Putamen (tissue), 1 donor: ENCODE measurements around the gene KAT6B.
"Not testable (repeated sequence)": the region's sequence is repeated elsewhere in the genome, so short reads cannot be mapped to it uniquely, and the experiment has no call there.

Source experiments
- DNase-seq: peaks from one replicate; pipeline ENCODE4 v3.0.0-alpha.2; 2016; ENCODE audit warnings: low spot score

KAT6B gene

GRCh38 chr10:74859546-74859945, 33.1 kb downstream of the KAT6B start:
- no peak for DNase-seq

DNA sequence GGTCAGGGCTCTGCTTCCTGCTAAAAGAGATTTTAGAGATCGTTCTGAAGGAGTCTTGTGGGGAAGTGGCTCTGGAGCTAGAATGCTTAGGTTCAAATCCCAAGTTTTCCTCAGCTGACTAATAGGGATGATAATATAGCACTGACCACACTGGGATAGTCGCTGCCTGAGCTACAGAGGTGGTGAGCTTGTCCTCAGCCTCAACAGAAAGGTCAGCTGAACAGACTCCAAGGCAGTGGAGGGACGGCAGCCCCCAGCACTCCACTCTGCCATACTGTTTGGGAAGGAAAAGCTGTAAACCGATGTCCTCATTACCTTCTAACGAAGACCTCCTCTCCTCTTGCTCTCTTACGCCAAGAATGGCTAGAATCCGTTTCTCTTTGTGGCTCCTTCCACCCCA, 36.2 kb downstream of the KAT6B start:
- no peak for DNase-seq

DNA sequence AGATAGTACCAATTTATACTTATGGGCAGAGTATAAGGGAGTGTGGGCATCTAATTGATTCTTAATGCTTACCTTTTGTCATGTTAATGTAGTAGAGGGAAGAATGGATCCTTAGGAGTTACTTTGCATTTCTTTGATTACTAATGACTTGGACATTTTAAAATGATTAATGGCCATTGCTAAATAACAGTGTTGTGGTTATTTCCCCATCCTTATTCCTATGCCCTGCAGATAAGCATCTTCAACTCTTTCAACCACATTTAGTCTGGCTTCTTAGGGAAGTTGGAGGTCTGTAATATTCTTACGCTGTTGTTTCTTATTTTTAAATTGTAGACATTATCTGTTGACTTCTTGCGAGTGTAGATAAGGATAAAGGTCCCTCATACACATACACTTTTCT, 37.2 kb downstream of the KAT6B start:
- DNase-seq: no peak

DNA sequence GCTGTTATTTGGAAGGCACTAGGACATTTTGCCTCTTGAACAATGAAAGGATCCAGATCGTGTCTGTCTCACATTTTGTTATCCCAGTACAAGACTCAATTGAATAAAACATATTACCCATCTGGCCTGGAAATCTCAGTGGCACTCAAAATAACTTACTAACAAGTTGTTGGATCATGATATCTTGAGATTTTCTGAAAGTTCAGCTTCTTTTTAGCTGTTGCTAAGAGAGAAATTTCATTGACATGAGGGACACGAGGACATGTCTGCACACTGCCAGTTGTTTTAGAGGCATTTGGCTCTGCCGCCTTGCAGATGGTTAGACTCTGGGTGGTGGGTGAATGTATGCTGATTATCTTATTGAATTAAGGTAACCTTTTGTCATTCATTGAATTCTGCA, 41.0 kb downstream of the KAT6B start:
- DNase-seq: no peak

- no peak for DNase-seq
Measured at GRCh38 chr10:74868392-74868977, 42.1 kb downstream of the KAT6B start.

DNA sequence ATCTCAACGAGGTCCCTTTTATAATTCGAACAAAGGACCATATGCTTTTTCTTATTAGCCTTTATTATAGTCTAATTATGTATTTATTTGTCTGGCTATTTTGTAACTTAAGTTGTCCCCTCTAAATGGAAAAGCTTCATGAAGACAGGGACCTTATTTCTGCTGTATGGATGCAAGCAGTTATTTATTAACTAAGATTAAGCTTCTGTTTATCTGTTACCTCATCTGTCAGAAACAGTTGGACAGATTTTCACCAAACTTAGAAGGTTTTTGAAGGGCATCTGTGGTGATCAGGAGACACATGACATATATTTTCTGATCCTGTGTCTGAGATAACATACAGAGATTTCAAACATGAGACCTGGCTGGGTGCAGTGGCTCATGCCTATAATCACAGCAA, 43.2 kb downstream of the KAT6B start:
- no peak for DNase-seq

- no peak for DNase-seq
Measured at GRCh38 chr10:74870191-74870590, 43.8 kb downstream of the KAT6B start.

DNA sequence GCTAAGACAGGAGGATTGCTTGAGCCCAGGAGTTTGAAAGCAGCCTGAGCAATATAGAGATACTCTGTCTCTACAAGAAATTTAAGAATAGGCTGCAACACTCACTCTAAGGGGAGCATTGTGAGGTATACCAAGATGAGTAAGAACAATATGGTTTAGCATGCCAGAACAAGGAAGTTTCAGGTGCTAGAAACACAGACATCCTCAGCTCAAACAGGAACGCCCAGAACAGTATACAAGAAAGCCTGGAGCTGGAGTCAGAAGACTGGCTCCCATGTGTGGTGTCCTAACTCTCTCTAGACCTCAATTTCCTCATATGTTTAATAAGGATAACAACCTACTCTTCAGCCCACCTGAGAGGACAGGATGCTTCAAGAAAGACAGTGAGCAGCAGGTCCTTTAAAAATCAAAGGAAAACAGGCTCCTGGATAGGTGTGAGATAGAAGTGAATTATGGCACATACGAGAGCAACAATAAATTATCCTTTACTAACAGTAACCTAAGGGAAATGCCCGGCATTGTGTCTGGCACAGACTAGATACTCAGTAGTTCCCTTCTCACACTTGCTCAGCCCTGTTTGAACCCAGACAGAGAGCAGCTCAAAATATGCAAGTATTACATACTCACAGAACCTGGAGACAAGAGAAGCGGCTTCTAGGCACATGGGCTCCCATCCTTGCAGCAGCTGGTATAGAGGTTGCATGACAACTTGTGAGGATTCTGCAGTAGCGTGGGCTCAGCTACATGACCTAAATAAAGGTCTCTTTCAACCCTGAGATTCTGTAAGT, 45.4 kb downstream of the KAT6B start:
- DNase-seq: peak; percentile 49

DNA sequence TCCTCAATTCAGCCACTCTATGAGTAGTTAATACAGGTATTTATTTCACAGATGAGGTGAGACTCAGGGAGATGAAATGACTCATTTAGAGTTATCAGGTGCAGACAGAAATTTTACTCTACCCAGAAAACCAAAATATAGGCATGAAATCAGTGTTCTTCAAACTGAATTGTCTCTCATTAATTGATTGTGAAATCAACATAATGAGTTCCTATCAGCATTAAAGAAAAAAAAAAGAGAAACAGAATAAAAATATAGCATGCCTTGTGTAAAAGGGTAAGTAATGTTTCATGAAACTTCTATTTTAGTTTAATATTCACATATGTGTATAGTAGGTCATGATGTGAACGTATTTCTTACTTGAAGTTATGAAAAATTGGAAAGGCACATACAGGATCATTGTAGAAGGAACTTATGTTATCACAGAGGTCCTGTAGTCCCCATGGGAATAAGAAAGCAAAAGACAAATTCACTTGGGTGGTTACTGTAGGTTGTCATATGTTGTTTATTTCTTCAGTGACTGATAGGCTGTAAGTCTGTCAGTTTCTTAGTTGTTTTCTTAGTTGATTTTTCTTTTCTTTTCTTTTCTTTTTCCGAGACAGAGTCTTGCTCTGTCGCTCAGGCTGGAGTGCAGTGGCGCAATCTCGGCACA, 47.5 kb downstream of the KAT6B start:
- DNase-seq: no peak

DNA sequence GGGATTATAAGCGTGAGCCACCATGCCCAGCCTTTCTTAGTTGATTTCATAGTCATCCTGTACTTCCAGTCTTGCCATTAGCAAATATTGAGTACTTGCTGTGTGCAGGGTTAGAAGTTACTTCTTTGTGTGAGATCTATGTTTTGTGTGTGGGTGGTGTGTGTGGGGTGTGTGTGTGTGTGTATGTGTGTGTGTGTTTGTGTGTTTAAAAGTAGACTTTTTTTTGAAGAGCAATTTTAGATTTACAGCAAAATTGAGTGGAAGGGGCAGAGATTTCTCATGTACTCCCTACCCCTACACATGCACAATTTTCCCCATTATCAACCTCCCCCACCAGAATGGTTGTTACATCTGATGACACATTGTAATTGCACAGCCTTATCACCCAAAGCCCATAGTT, 48.2 kb downstream of the KAT6B start:
- DNase-seq: no peak

- DNase-seq: no peak
Measured at GRCh38 chr10:74875068-74875467, 48.7 kb downstream of the KAT6B start.

- DNase-seq: no peak
Measured at GRCh38 chr10:74875966-74876365, 49.6 kb downstream of the KAT6B start.

DNA sequence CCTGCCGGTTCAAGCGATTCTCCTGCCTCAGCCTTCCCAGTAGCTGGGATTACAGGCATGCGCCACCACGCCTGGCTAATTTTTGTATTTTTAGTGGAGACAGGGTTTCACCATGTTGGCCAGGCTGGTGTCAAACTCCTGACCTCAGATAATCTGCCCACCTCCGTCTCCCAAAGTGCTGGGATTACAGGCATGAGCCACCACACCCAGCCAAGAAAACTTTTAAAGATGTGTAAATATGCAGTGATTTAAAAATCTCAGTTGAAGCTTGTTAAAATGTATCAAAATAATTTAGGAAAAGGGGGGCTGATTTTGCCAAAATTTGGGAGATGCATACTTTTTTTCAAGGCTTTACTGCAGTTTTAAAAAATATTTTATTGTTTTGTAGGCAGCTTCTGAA, 50.7 kb downstream of the KAT6B start:
- DNase-seq: not testable (repeated sequence)

DNA sequence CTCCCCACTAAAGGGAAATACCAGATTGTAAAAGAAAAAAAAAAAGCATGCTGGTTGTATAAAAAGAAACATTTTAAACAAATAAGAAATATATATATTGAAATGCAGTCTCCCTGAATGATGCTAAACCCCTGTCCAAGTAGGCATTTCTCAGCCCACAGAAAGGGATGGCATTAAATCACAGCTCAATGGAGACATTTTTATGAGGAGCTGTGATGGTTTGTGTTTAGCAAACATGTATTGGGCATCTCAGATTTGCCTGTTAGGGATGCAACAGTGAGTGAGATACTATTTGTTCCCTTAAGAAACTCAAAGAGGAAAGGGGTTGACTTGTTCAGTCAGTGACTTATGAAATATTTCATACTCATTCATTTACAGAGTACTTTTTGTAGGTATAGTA, 51.5 kb downstream of the KAT6B start:
- DNase-seq: no peak

DNA sequence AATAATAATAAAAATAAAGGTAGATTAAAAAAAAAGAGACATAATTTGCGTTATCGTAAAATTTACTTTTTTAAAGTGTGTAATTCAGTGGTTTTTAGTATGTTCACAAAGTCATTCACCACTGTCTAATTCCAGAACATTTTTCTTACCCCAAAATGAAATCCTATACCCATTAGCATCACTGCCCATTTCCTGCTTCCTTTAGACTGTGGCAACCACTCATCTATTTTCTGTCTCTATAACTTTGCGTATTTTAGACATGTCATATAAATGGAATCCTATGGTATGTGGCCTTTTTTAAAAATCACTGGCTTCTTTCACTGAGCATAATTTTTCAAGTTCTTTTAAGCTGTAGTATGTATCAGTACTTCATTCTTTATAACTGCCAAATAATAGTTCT, 53.6 kb downstream of the KAT6B start:
- DNase-seq: no peak

DNA sequence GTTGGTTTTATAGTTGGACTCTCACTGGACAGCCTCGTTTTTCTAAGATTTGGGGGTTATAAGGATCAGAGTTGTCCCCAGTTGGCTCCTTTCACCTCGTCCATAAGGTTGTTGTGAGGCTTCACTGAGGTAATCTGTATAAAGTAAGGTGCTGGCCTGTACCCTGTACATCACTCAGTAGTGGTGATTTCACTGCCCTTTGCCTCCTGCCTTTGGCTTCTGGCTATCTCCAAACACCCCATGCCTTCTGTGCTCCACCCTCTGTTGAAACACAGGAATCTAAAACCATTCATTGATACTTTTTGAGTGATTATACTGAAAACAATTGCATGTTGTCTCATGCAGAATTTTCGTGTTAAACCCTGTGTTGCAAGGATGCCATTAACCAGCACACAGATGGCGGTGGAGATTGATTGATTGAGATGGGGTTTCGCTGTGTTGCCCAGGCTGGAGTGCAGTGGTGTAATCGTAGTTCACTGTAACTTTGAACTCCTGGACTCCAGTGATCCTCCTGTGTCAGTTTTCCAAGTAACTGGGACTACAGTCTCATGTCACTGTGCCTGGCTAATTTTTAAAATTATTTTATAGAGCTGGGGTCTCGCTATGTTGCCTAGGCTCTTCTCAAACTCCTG, 55.0 kb downstream of the KAT6B start:
- no peak for DNase-seq

- DNase-seq: no peak
Measured at GRCh38 chr10:74882427-74882826, 56.0 kb downstream of the KAT6B start.

DNA sequence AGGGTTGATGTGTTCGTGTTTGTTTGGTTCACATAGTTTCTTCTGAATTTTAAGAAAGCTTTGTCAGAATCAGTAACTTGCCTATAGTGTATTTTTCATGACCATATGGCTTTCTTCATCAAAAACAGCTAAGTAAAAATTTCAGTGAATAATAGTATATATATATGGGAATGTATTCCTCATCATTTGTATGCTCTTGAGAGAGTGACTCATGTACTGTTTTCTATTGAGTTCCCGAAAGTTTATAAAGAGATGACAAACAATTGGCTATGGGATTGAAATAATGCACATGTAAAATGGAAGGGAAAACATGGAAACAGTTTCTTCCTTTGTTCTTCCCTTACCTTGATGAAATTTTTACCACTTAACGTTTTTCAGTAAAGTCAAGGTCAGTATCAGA, 56.4 kb downstream of the KAT6B start:
- DNase-seq: no peak

- no peak for DNase-seq
Measured at GRCh38 chr10:74883428-74883827, 57.0 kb downstream of the KAT6B start.

- DNase-seq: no peak
Measured at GRCh38 chr10:74887614-74888284, 61.3 kb downstream of the KAT6B start.

DNA sequence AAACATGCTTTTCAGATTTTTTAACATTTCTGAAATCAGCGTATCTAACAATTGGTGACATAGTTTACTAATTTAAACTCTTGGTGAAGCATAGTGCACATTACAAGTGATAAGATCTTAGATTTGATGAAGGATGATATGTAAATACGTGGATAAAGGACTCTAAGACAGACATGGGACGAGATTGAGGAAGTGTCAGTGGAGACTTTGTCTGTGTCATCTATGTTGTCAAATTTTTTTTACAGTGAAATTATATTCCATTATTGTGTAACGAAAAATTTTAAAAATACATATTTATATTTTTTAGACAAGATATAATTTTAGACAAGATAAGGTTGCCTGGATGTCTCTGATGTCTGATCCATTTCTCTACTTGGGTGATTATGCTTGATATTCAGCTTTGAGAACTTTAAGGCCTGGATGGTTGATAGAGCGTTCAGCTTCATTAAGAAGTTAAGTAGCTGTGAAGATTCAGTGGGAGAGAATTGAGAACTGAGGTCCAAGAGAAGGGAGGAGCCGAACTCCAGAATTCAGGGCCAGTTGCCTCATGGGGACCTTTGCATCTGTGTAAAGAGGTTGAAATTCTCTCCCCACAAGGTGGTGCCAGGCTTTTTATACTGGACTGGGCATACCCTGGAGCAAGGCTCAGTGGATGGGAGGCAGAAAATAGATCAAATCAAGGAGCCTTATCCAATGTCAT, 62.7 kb downstream of the KAT6B start:
- no peak for DNase-seq

- no peak for DNase-seq
Measured at GRCh38 chr10:74889662-74889998, 63.2 kb downstream of the KAT6B start.
